CD4-positive, alpha-beta T cell (primary cell): ENCODE data around the gene POLR3GL. TPM values are rescaled to one million over a fixed set of nuclear protein-coding genes. Genes with fewer than 3 reads are reported as not detected.
A peak's percentile ranks its signal among the peaks of the same experiment; 100 is the strongest.

Experiments used
- ATAC-seq: fragments of 200-7000 bp; cut with Tn5 transposase; one replicate; pipeline ENCODE4 v1.10.0; 2022; ENCODE audit warnings: mild to moderate bottlenecking; ENCODE audit not compliant: poor library complexity
- CTCF ChIA-PET: fragments of 350-600 bp; sonication (Branson Sonifier 250); formaldehyde crosslinking; loops from one replicate; lab custom pipeline; 2021; ENCODE audit warnings: antibody characterized with exemption, inconsistent platforms; lab: Charles Lee
- POLR2A ChIA-PET: fragments of 350-600 bp; sonication (Branson Sonifier 250); formaldehyde crosslinking; loops from one replicate; lab custom pipeline; 2021; ENCODE audit warnings: antibody characterized with exemption, inconsistent platforms; lab: Charles Lee
- DNase-seq, 14 experiments: peaks; one replicate each; pipeline ENCODE4 v3.0.0-alpha.2; 2013 to 2020; ENCODE audit warnings: mixed read lengths in 2 of 14
- H3K27ac ChIP-seq, 2 donors: one replicate each; pipeline versions ENCODE4 v1.5.1 to v1.7.0; 2013; ENCODE audit warnings: low read length in 2 of 2, low read depth in 1 of 2, mild to moderate bottlenecking in 1 of 2
- H3K27me3 ChIP-seq, 2 experiments: 1 replicate in 1 of 2; 2 replicates in 1 of 2; pipeline versions ENCODE4 v1.6.1 to v1.7.0; 2013; ENCODE audit warnings: low read length in 2 of 2, control low read depth in 1 of 2, mild to moderate bottlenecking in 1 of 2, moderate library complexity in 1 of 2; ENCODE audit not compliant: insufficient read depth in 2 of 2, control insufficient read depth in 1 of 2
- H3K36me3 ChIP-seq: one replicate; pipeline ENCODE4 v1.6.1; 2013; ENCODE audit warnings: low read length, control low read depth; ENCODE audit not compliant: insufficient read depth
- H3K4me1 ChIP-seq: one replicate; pipeline ENCODE4 v1.6.1; 2013; ENCODE audit warnings: low read length, control low read depth; ENCODE audit not compliant: insufficient read depth
- H3K4me3 ChIP-seq: one replicate; pipeline ENCODE4 v1.5.1; 2013; ENCODE audit warnings: mild to moderate bottlenecking, low read length, moderate library complexity
- H3K9me3 ChIP-seq, 2 experiments: 1 replicate in 1 of 2; 2 replicates in 1 of 2; pipeline versions ENCODE4 v1.6.1 to v1.7.0; 2013; ENCODE audit warnings: low read length in 2 of 2, mild to moderate bottlenecking in 2 of 2, control low read depth in 1 of 2, moderate library complexity in 1 of 2; ENCODE audit not compliant: control insufficient read depth in 1 of 2, insufficient read depth in 1 of 2
- H3K27ac Mint-ChIP-seq: one replicate; pipeline ENCODE4 v1.8.0; 2020; ENCODE audit warnings: mixed read lengths
- H3K27me3 Mint-ChIP-seq: one replicate; pipeline ENCODE4 v1.8.0; 2021; ENCODE audit warnings: mixed read lengths
- H3K36me3 Mint-ChIP-seq: one replicate; pipeline ENCODE4 v1.8.0; 2021; ENCODE audit warnings: low read depth, mixed read lengths
- H3K4me1 Mint-ChIP-seq: one replicate; pipeline ENCODE4 v1.8.0; 2021; ENCODE audit warnings: low read depth, mixed read lengths
- H3K4me3 Mint-ChIP-seq: one replicate; pipeline ENCODE4 v1.8.0; 2020; ENCODE audit warnings: mild to moderate bottlenecking, mixed read lengths
- H3K9me3 Mint-ChIP-seq: one replicate; pipeline ENCODE4 v1.8.0; 2020; ENCODE audit warnings: mixed read lengths
- intact Hi-C, 2 experiments: fragments of 100-400 bp; cut with DNase I in 1 of 2; cut with micrococcal nuclease in 1 of 2; formaldehyde crosslinking; loops; one replicate each; pipeline versions ENCODE4 v1.15.1 to v1.9.0; 2023 to 2025; cut with DNase I, micrococcal nuclease
- total RNA-seq, 174 experiments: library from RNA in 2 of 174; stranded (reverse) in 2 of 174; gene quantifications; one replicate each; pipeline ENCODE4 v1.2.3 and lab custom pipeline; 2021 to 2026
- TF ChIP-seq, protein P1 (sequence below): fragments of 200-600 bp; IDR thresholded peaks from one replicate; pipeline ENCODE4 v1.8.0; 2022; ENCODE audit warnings: antibody characterized with exemption, mild to moderate bottlenecking

POLR3GL gene
- total RNA-seq, 2 experiments from 2014 or later = 17.2 to 17.8 TPM

DNA sequence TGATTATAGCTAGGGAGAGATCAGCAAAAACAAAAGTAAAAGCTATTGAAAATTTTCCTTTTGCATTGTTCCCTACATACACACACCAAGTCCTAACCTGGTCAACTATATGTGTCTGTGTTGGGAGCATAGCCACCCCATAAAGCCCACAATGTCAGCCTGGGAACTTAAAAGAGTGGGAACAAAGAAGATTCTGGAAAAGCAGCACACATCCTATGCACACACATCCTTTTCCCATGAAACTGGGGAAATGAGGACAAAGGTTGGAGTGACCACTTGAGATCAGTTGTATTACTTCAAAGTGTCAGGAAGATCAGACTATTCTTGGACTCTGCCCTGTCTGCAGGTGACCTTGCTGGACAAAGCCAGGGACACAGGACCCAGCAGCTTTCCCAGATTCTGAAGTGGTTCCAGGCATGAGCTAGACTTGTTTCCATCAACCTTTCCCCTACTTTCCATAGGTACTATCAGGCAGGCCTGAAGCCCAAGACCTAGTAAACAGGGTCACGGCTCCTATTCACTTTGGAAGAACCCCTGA lies 16.0 kb downstream of the POLR3GL start:
- no peaks in the 10 kb centered on the region for H3K27me3 Mint-ChIP-seq
- Histone ChIP-seq H3K4me3 (peak overlapping the region; percentile 45), H3K4me1 (peaks cover 83% of the 10 kb centered on the region), H3K9me3 (no peaks in the 10 kb centered on the region), H3K27ac (peak overlapping the region; percentile 93 to 94), H3K27me3 (no peaks in the 10 kb centered on the region), H3K36me3 (peaks cover 5% of the 10 kb centered on the region)
- DNase-seq (no peak), ATAC-seq (no peak)
- CTCF ChIA-PET = interaction anchor here (1.7 to 9.4 kb wide), 7 partner anchors 10 to 135 kb away, joined by 4 to 151 read pairs (median 10); partner anchors contain the start of genes ANKRD34A, NUDT17, POLR3GL and RBM8A
- intact Hi-C loops = loop anchor here (1.0 to 2.0 kb wide), 2 partner anchors 8 to 14 kb away; no protein-coding TSS in a partner anchor
- no peak overlapping the region for H3K4me3 Mint-ChIP-seq
- POLR2A ChIA-PET = interaction anchor here (0.9 to 6.6 kb wide), 15 partner anchors 12 to 156 kb away, joined by 3 to 625 read pairs (median 20); partner anchors contain the start of genes ANKRD34A, LIX1L, NUDT17 and PIAS3
- H3K36me3 Mint-ChIP-seq = peaks cover under 1% of the 10 kb centered on the region
- no peaks in the 10 kb centered on the region for H3K4me1 Mint-ChIP-seq
- no peak overlapping the region for H3K27ac Mint-ChIP-seq
- TF ChIP-seq, protein P1, sequence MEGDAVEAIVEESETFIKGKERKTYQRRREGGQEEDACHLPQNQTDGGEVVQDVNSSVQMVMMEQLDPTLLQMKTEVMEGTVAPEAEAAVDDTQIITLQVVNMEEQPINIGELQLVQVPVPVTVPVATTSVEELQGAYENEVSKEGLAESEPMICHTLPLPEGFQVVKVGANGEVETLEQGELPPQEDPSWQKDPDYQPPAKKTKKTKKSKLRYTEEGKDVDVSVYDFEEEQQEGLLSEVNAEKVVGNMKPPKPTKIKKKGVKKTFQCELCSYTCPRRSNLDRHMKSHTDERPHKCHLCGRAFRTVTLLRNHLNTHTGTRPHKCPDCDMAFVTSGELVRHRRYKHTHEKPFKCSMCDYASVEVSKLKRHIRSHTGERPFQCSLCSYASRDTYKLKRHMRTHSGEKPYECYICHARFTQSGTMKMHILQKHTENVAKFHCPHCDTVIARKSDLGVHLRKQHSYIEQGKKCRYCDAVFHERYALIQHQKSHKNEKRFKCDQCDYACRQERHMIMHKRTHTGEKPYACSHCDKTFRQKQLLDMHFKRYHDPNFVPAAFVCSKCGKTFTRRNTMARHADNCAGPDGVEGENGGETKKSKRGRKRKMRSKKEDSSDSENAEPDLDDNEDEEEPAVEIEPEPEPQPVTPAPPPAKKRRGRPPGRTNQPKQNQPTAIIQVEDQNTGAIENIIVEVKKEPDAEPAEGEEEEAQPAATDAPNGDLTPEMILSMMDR = no peak
- H3K9me3 Mint-ChIP-seq = no peaks in the 10 kb centered on the region

DNA sequence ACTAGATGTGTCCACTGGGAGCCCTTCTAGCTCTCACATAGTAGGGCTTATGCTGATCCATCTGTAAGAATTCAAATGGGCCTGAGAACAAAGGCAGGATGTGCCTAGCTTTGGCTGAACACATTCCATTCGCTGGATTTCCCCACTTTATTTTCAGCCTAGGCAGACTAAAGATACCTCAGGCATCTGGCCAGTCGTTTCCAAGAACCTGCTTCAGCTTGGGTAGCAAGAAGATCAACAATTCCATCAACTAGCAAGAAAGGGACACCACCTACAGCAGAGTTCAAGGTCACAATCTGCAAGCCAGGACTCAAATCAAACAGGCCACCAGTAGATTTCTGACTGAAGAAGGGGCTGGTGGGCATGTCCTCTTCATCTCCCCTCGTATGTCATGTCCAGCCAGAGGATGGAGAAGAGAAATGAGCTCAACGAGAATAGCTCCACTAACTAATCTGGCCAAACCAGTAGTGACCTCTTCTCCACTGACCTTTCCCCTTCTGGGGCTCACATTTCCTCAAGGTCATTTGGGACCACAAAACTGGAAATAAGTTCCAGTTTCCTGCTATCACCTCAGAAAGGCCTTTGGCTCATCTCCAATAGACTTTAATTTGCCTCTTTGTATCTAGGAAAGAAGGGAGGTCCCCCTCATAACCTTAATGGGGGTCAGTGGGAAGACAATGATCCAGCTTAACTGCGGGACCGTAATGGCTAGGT lies 17.7 kb downstream of the POLR3GL start:
- Histone ChIP-seq H3K27me3 (no peaks in the 10 kb centered on the region), H3K4me1 (peaks cover 94% of the 10 kb centered on the region), H3K36me3 (no peaks in the 10 kb centered on the region), H3K4me3 (no peak overlapping the region), H3K9me3 (no peaks in the 10 kb centered on the region), H3K27ac (peak overlapping the region; percentile 23 to 61)
- TF ChIP-seq, protein P1 = no peak
- ATAC-seq = no peak
- CTCF ChIA-PET = interaction anchor here (0.6 to 9.4 kb wide), 6 partner anchors 13 to 137 kb away, joined by 3 to 151 read pairs (median 6); partner anchors contain the start of genes NUDT17, RBM8A and TXNIP
- Mint-ChIP-seq H3K4me3 (peak overlapping the region; percentile 36), H3K36me3 (no peaks in the 10 kb centered on the region), H3K4me1 (no peaks in the 10 kb centered on the region), H3K9me3 (no peaks in the 10 kb centered on the region), H3K27me3 (no peaks in the 10 kb centered on the region), H3K27ac (no peak overlapping the region)
- intact Hi-C loops = no loop called here
- DNase-seq = no peak
- POLR2A ChIA-PET = interaction anchor here (1.2 to 6.6 kb wide), 7 partner anchors 11 to 137 kb away, joined by 3 to 625 read pairs (median 7); partner anchors contain the start of genes ANKRD34A, LIX1L, NUDT17 and POLR3GL

DNA sequence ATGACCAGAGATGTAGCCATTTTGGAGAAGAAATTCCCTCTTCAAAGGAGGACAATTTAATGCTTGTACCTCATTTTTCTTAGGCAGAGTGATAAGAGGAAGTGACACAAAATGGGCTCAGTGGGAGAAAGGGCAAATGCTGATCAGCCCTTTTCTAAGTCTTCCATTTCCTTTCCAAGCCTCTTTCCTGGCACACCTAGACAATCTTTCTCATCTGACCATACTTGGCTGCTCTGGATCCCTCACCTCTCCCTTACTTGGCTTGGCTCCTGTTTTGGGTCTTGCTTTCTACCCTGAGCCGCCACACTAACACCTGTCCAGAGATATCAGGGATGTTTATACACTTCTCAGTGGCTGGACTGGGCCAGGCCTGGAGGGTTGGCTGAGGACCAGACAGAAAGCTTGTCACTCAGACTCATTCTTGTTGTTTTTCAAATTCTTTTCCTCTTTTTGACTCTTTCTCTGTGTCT lies 18.8 kb downstream of the POLR3GL start:
- no peaks in the 10 kb centered on the region for H3K9me3 Mint-ChIP-seq
- Histone ChIP-seq H3K9me3 (no peaks in the 10 kb centered on the region), H3K4me3 (no peak overlapping the region), H3K36me3 (no peaks in the 10 kb centered on the region), H3K27ac (peak overlapping the region in 1 of 2 donors; percentile 50), H3K4me1 (peaks cover 92% of the 10 kb centered on the region), H3K27me3 (no peaks in the 10 kb centered on the region)
- H3K27me3 Mint-ChIP-seq = no peaks in the 10 kb centered on the region
- TF ChIP-seq, protein P1 = no peak
- no peak for DNase-seq
- intact Hi-C loops = no loop called here
- H3K4me3 Mint-ChIP-seq = no peak overlapping the region
- ChIA-PET POLR2A (interaction anchor here (6.6 to 7.4 kb wide), 2 partner anchors 10 to 14 kb away, joined by 123 to 625 read pairs; partner anchors contain the start of gene TXNIP), CTCF (interaction anchor here (3.0 to 9.4 kb wide), 2 partner anchors 25 to 138 kb away, joined by 7 to 151 read pairs; partner anchors contain the start of gene NUDT17)
- no peak for ATAC-seq
- peaks cover 8% of the 10 kb centered on the region for H3K4me1 Mint-ChIP-seq
- H3K36me3 Mint-ChIP-seq = no peaks in the 10 kb centered on the region
- H3K27ac Mint-ChIP-seq = no peak overlapping the region
